ENCODE results near the gene SVOPL.
A peak's percentile ranks its signal among the peaks of the same experiment; 100 is the strongest.
"Not testable (repeated sequence)": the region's sequence is repeated elsewhere in the genome, so short reads cannot be mapped to it uniquely, and the experiment has no call there.

The SVOPL gene

GRCh38 chr7:138710536-138711385, 9.6 kb upstream of the SVOPL start:
- intact Hi-C loops (cut with DNase I), result no loop called here
- DNase-seq, result no peak

GRCh38 chr7:138705167-138705566, 4.0 kb upstream of the SVOPL start:
- peak in 1 of 42 donors; percentile 6 for DNase-seq
- intact Hi-C loops (cut with DNase I), result no loop called here

DNA sequence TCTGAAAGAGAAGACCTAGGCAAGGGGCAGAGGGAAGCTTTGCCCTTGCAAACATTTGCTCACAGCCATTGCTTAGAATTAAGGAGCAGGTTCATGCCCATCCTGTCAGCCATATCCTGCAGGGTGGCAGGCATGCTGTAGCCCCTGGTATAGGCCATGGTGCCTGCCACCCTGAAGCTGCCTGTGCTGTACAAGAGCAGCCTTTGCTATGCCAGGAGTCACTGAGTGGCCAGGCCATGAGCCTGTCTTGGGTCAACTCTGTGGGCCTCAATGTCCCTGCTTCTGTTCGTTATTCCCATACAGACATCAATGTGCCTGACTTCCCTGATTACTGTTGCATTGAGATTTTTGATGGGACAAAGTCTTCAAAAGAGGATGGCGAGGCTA, 368 bp upstream of the SVOPL start:
- peak in 1 of 42 donors; percentile 19 for DNase-seq
- intact Hi-C loops (cut with DNase I), result no loop called here

DNA sequence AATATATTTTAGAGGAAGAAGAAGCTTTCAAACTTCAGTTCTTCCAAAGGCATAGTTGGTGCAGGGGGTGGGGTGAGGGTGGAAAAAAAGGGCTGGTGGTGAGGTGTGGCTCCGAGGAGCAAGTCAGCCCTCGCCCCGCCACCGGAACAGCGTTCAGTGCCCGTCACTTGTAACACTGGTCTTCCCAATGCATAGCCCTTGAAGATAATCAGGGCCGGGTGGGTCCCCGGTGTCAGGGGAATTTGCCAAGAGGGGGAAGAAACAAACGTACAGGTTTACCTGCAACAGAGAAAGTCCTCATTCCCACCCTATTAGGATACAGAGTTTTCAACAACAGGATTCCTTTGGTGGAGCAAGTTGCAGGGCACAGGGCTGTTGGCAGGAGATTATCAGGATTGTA, 1.5 kb downstream of the SVOPL start:
- DNase-seq, result peak in 1 of 42 donors; percentile 18
- intact Hi-C loops (cut with DNase I), result no loop called here

DNA sequence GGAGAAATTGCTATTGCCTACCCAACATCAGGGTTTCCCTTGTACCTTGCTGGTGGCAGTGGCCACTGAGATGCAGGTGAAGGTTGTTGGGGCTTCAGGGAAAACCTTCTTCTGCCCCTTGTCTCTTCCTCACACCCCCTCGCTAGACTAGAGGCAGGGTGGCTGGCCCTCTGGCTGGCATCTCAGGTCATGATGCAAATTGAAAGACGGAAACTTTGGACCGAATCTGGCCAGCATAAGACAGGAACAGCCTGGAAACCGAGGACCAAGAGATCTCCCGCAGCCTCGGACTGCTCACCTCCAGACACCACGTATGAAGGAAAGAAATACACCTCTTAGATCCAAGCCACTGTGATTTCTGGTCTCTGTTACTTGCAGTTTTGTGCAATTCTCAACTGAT, 2.9 kb downstream of the SVOPL start:
- intact Hi-C loops (cut with DNase I), result no loop called here
- no peak for DNase-seq

DNA sequence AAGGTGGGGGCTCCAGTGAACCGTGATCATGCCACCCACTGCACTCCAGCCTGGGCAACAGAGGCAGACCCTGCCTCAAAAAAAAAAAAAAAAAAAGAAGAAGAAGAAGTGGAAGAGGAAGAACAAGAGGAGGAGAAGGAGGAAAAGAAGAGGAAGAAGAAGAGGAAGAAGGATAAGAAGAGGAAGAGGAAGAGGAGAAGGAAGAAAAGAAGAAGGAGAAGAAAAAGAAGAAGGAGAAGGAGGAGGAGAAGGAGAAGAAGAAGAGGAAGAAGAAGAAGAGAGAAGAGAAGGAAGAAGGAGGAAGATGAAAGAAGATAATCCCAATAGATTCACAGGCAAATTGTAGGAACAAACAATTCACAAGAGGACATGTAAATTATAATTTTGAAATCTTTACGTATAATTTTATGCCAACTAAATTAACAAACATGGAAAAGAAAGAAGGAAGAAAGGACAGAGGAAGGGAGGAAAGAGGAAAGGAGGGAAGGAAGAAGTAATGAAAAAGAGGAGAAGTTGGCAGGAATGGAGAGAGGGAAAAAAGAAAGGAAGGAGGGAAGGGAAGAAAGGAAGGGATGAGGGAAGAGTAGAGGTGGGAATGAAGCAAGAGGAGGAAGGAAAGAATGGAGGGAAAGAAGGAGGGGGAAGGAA, 3.5 kb downstream of the SVOPL start:
- intact Hi-C loops (cut with DNase I), result no loop called here
- DNase-seq, result no peak

GRCh38 chr7:138695776-138696175, 5.4 kb downstream of the SVOPL start:
- DNase-seq; intact Hi-C loops (cut with DNase I): not testable (repeated sequence)

DNA sequence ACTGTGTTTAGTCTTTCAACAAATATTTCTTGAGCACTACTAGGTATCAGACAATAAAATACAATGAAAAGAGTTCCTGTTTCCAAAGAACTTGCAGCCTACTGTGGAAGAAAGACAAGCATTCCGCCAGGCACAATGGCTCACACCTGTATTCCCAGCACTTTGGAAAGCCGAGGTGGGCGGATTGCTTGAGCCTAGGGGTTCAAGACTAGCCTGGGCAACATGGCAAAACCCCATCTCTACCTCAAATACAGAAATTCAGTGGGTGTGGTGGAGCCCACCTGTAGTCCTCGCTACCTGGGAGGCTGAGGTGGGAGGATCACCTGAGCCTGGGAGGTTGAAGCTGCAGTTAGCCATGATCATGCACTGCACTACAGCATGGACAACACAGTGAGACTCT, 6.1 kb downstream of the SVOPL start:
- intact Hi-C loops (cut with DNase I), result no loop called here
- no peak for DNase-seq

DNA sequence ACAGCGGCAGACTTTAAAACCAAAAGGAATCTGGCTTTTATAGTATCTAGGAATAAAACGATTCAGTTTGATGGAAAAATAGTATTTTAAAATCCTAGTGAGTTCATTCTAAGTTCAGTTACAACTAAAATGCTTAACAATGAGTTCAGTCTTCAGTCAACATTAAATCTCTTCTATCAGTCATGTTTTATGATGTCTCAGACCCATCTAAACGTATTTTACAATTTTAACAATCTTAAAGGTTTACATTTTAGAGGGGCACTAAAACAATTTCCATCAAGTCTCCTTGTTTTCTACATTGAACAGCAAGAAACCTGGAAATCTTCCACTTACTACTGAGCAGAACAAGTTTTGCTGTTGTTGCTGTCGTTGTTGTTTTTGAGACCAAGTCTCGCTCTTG, 10.0 kb downstream of the SVOPL start:
- DNase-seq, result no peak
- intact Hi-C loops (cut with DNase I), result no loop called here

GRCh38 chr7:138690495-138690894, 10.7 kb downstream of the SVOPL start:
- no peak for DNase-seq
- intact Hi-C loops (cut with DNase I), result no loop called here

DNA sequence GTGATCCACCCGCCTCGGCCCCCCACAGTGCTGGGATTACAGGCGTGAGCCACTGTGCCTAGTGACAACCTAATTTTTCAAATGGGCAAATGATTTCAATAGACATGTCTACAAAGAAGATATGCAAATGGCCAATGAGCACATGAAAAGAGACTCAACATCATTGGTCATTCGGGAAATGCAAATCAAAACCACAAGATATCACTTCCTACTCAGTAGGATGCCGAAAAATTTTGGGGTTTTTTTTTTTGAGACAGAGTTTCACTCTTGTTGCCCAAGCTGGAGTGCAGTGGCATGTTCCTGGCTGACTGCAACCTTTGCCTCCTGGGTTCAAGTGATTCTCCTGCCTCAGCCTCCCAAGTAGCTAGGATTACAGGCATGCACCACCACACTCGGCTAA, 13.1 kb downstream of the SVOPL start:
- DNase-seq; intact Hi-C loops (cut with DNase I): not testable (repeated sequence)

DNA sequence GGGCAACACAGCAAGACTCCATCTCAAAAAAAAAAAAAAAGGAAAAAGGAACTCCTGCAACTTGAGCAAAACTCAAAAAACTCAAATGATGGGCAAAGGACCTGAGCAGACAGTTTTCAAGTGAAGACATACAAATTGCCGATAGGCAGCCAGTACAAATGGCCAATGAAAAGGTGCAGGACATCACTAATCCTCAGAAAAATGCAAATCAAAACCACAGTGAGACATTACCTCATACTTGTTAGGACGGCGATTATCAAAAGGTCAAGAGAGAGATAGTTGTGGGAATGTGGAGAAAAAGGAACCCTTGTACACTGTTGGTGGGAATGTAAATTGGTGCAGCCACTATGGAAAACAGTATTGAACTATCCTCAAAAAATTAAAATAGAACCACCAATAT, 16.8 kb downstream of the SVOPL start:
- intact Hi-C loops (cut with DNase I), result no loop called here

GRCh38 chr7:138679793-138680192, 21.4 kb downstream of the SVOPL start:
- intact Hi-C loops (cut with DNase I), result no loop called here
- no peak for DNase-seq

More for the DNA sequence above, 16.8 kb downstream of the SVOPL start:
- no peak for DNase-seq

- intact Hi-C loops (cut with DNase I), result no loop called here
- no peak for DNase-seq
These were observed 30.6 kb downstream of the SVOPL start for GRCh38 chr7:138670594-138670993.

DNA sequence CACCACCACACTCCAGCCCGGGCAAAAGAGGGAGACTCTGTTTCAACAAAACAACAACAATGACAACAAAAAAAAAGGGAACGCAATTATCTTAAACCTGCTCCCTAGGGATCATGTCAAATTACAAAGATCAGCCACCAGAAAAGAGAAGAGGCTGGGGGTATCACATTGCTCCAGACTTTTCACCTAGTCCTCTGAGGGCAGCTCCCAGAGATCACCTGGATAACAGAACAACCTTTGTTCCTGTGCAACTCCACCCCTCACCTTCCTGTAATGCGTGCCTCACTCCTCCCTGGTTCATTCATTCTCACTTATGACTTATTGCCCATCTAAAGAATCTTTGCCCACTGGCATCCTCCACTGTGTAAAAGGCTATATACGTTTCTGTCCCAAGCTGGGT, 31.8 kb downstream of the SVOPL start:
- peak in 1 of 42 donors; percentile 15 for DNase-seq
- intact Hi-C loops (cut with DNase I), result no loop called here

DNA sequence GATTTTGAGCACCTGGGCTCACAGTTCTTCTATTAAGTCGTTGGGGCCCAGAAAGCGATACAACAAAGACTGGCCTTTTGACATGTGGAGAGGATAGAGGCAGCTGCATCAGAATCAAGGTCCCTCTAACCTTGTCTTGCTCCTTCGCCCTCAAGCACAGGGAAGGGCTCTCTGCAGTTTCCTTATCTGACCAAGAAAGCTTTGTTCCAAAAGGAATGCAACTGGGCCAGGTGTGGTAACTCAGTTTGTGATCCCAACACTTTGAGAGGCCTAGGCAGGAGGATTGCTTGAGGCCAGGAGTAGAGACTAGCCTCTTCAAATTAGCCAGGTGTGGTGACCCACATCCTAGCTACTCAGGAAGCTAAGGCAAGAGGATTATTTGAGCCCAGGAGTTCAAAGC, 32.2 kb downstream of the SVOPL start:
- intact Hi-C loops (cut with DNase I), result no loop called here
- no peak for DNase-seq

GRCh38 chr7:138668229-138668596, 32.9 kb downstream of the SVOPL start:
- DNase-seq, result no peak
- intact Hi-C loops (cut with DNase I), result no loop called here

DNA sequence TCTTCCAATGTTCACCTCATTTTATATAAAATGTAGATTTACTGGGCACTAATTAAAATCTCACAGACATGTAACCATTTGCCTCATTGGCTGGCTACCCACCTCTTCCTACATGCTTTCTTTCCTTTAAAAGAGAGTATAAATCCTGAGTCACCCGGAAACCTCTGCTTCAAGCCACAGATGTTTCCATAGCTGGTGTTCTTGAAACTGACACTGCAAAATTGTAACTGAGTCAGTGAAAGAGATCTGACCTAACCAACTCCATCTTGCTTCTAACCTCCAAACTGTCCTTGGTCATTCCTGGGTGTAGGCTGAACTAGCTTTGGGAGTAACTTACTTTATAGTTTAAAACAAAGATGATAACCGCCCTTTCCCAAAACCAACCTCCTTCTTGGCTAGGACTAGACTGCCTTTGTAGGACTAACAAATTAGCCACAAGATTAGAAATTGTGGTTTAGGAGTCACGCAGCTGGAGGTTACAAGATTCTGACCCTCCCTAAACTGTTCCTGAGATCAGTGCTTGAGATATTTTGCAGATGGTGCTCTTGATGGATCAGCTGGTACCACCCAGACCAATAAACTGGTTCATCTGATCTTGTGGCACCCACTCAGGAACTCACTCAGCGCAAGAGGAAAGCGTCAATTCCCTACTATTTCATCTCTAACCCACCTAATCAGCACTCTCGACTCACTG, 33.5 kb downstream of the SVOPL start:
- no peak for DNase-seq
- intact Hi-C loops (cut with DNase I), result no loop called here

- intact Hi-C loops (cut with DNase I), result no loop called here
- DNase-seq, result no peak
These were observed 34.8 kb downstream of the SVOPL start for GRCh38 chr7:138666385-138666784.

GRCh38 chr7:138665669-138666140, 35.5 kb downstream of the SVOPL start:
- intact Hi-C loops (cut with DNase I), result no loop called here
- DNase-seq, result peak in 28 of 42 donors; percentile 7 to 70 (median 38)
